Fibroblast of lung (primary cell): ENCODE data around the gene WNT9A.

Source experiments
- CTCF ChIP-seq, 2 donors: IDR thresholded peaks in 1 of 2; conservative IDR thresholded peaks in 1 of 2; 1 replicate in 1 of 2; 2 replicates in 1 of 2; pipeline ENCODE4 v1.5.1; 2011 to 2012; ENCODE audit warnings: low read length in 2 of 2, control low read depth in 1 of 2, inconsistent platforms in 1 of 2, low read depth in 1 of 2, mild to moderate bottlenecking in 1 of 2
- EZH2 ChIP-seq: IDR thresholded peaks from 2 replicates; pipeline ENCODE4 v1.5.1; 2012; ENCODE audit warnings: low read length, control low read depth, mild to moderate bottlenecking; ENCODE audit errors: missing control alignments

GRCh38 chr1:227996187-227996950, 48.6 kb upstream of the WNT9A start:
- TF ChIP-seq CTCF (conservative IDR thresholded peaks at IDR 0.05 in 1 of 2, IDR thresholded peaks at IDR 0.05 in 1 of 2; ENCODE audit: low read depth in 1 of 2, low read length in 2 of 2) (no peak), EZH2 (no peak)
